AG04450 (cell line): ENCODE data around the gene AFF3. TPM values are rescaled to one million over a fixed set of nuclear protein-coding genes. Genes with fewer than 3 reads are reported as not detected.

Experiments
- CTCF ChIA-PET: fragments of 300-600, 350-600 bp; formaldehyde crosslinking; extraction: SDS; loops from one replicate; lab custom pipeline; 2022; ENCODE audit warnings: antibody characterized with exemption, inconsistent platforms; lab: Charles Lee
- POLR2A ChIA-PET: fragments of 350-600 bp; formaldehyde crosslinking; extraction: SDS; loops from one replicate; lab custom pipeline; 2021; ENCODE audit warnings: antibody characterized with exemption, inconsistent platforms; lab: Yijun Ruan, JAX
- DNase-seq: peaks from one replicate; pipeline ENCODE4 v3.0.0-alpha.2; 2011; ENCODE audit warnings: low read depth, low spot score
- H3K27ac ChIP-seq: one replicate; pipeline ENCODE4 v1.5.1; 2012; ENCODE audit warnings: low read depth, low read length, control low read depth
- H3K27me3 ChIP-seq: one replicate; pipeline ENCODE4 v1.6.0; 2012; ENCODE audit warnings: low read length; ENCODE audit not compliant: control insufficient read depth, insufficient read depth
- H3K4me3 ChIP-seq: 2 replicates; pipeline ENCODE4 v1.5.1; 2011; ENCODE audit warnings: mild to moderate bottlenecking, low read depth, low read length, control low read depth
- H3K9me3 ChIP-seq: 2 replicates; pipeline ENCODE4 v1.5.1; 2012; ENCODE audit warnings: low read length; ENCODE audit not compliant: control insufficient read depth, insufficient read depth
- CTCF ChIP-seq: IDR thresholded peaks from 2 replicates; pipeline ENCODE4 v1.5.1; 2011; ENCODE audit warnings: low read depth, low read length, control low read depth, inconsistent platforms
- polyA plus RNA-seq: library from polyadenylated mRNA; depleted of rRNA; stranded (reverse); fragments of >200 nt; gene quantifications from 2 replicates; pipeline ENCODE4 v1.2.3, GENCODE V29; 2011

The AFF3 gene
- polyA plus RNA-seq, 1 experiment, result 17.9 TPM

DNA sequence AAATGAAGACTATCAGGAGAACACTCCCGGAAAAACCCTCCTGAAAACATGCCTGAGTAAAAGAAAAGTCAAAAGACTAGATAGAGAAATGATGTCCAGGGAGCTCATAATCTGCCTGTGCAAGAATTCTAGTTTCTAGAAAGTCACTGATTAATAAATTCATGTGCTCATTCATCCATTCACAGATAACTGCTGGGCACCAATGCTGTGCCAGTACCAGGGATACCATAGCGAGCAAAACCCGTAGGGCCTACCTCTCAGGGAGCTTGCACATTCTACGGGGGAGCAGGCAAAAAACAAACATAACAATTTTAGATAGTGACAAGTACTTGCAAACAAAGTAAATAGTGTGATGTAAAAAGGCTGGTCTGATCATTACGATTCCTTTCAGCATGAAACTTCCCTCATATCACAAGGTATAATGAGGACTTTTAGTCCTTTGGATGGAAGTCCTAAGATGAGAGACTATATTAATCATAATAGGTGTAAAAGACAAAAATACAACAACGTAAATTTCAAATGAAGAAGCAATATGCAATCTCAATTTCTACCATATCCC lies 289.9 kb downstream of the AFF3 start:
- H3K27ac ChIP-seq, result no peak overlapping the region
- TF ChIP-seq CTCF, result no peak
- POLR2A ChIA-PET, result no interaction called here
- no peak for DNase-seq
- CTCF ChIA-PET, result no interaction called here
- no peaks in the 10 kb centered on the region for H3K9me3 ChIP-seq
- H3K27me3 ChIP-seq, result no peaks in the 10 kb centered on the region
- no peak overlapping the region for H3K4me3 ChIP-seq

- DNase-seq, result no peak
- Histone ChIP-seq H3K4me3 (no peak overlapping the region), H3K27me3 (no peaks in the 10 kb centered on the region), H3K27ac (no peak overlapping the region), H3K9me3 (no peaks in the 10 kb centered on the region)
- TF ChIP-seq CTCF, result no peak
- CTCF ChIA-PET, result interaction anchor here (0.5 kb wide), 1 partner anchor 1429 kb away, joined by 6 read pairs; no protein-coding TSS in a partner anchor
- POLR2A ChIA-PET, result no interaction called here
Measured at GRCh38 chr2:99851811-99852210, 290.6 kb downstream of the AFF3 start.

DNA sequence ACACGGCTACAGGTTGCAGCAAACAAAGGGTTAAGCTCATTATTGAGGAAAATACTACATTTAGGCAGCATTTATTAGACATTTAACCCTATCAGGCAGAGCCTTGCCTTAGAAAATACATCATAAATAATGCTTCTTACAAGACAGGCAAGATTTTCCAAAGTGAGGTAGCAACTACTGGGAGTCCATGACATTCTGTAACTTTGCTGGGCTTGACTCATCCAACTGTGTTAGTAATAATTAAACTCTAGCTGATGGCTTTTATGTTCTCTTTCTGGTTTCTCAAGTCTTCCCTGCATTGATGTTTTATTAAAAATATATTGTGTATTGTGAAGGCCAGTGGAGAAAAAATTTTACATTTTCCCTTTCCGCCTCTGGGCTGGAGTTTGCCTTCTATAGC lies 291.3 kb downstream of the AFF3 start:
- H3K4me3 ChIP-seq, result no peak overlapping the region
- DNase-seq, result no peak
- H3K9me3 ChIP-seq, result no peaks in the 10 kb centered on the region
- no peak for TF ChIP-seq CTCF
- ChIA-PET POLR2A (no interaction called here), CTCF (no interaction called here)
- no peak overlapping the region for H3K27ac ChIP-seq
- H3K27me3 ChIP-seq, result no peaks in the 10 kb centered on the region

GRCh38 chr2:99850084-99850710 lies 292.2 kb downstream of the AFF3 start:
- H3K9me3 ChIP-seq, result no peaks in the 10 kb centered on the region
- ChIA-PET POLR2A (no interaction called here), CTCF (no interaction called here)
- no peak for DNase-seq
- no peak overlapping the region for H3K4me3 ChIP-seq
- H3K27me3 ChIP-seq, result no peaks in the 10 kb centered on the region
- H3K27ac ChIP-seq, result no peak overlapping the region
- no peak for TF ChIP-seq CTCF

- POLR2A ChIA-PET, result no interaction called here
- no peak overlapping the region for H3K27ac ChIP-seq
- TF ChIP-seq CTCF, result no peak
- CTCF ChIA-PET, result no interaction called here
- no peak overlapping the region for H3K4me3 ChIP-seq
- no peaks in the 10 kb centered on the region for H3K27me3 ChIP-seq
- no peak for DNase-seq
- H3K9me3 ChIP-seq, result no peaks in the 10 kb centered on the region
Measured at GRCh38 chr2:99846462-99847107, 295.8 kb downstream of the AFF3 start.
